Stimulated activated CD8-positive, alpha-beta memory T cell treated with anti-CD3 and anti-CD28 coated beads, Interleukin-15, amount 100 ng/mL, for 24 hours (primary cell): Measurements from ENCODE around the gene SLC12A7.

Source experiments
- DNase-seq: peaks from one replicate; pipeline ENCODE4 v3.0.0-alpha.2; 2020; ENCODE audit warnings: low read depth

Gene SLC12A7

DNA sequence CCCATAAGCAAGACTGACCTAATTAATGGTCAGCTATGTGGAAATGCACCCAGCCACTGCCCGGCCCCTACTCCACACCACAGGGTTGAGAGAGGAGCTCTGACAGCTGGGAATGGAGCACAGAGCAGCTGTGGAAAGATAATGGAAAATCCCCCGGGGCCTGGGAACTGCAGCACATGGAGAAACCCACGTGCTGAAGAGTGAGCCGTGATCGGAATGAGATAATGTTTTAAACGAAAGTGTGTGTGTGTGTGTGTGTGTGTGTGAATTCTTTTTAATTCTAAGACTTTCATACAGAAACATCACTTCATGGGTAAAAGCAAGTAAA, 13.1 kb upstream of the SLC12A7 start:
- no peak for DNase-seq

DNA sequence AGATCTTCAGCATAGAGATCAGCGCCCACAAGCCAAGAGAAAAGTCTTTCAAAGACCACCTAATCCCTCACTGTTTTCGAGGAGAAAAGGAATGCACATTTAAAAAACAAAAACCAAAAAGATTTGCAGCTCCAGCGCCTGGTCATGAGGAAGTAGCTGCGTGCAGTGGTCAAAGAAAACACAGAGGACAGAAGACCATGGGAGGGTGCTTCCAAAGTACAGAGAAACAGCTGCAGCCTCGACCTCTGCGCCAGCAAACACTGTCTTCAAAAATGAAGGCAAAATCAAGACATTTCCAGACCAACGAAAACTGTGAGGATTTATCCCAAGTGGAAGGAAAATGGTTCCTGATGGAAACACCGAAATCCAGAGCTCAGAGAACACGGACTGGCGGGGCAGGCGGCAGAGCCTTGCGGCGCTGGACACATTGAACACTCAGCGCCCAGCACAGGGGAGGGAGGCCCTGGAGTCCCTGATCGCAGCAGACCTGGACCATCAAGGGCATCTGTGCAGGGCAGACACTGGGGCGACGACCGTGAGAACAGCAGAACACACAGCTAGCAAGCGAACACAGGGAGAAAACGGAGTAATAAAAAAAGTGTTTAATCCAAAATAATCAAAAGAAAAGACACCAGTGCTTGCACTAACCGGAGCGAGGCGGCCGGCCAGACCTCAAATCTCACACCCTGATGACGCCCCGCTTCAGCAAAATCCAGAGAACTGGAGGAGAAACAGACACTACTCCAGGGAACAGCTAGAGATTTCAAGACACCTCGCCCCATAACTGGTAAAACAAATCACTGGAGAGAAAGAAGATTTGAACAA, 12.6 kb upstream of the SLC12A7 start:
- no peak for DNase-seq

DNA sequence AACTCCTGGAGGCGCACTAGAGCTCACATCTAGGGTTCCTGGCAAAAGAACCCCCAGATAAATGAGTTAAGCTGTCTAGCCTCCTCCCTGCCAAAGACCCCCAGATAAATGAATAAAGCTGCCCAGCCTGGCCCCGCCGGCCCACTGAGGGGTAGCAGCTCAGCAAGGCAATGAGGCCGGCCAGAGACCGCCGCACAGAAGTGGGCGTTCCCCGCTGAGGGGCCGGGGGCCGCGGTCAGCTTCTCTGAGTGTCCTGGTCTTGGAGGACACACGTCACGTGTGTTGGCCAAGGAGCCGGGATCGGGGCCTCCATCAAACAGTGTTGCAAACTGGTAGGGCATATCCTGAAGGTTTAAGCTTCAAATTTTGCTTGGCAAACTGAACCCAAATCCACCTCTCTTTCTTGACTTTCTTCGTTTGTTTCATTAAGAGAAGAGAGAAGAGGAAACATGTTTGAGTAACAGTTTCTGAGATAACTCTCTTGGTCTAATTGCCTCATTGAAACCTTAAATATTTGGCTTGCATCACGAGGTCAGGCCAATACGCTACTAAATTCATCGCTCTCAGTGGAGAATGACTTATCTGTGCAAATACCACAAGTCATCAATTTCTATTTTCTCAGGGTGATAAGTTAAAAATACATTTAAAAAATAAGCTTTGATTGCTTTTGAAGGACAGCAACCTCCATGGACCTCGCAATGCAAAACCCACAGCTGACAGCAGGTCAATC, 11.7 kb upstream of the SLC12A7 start:
- no peak for DNase-seq

DNA sequence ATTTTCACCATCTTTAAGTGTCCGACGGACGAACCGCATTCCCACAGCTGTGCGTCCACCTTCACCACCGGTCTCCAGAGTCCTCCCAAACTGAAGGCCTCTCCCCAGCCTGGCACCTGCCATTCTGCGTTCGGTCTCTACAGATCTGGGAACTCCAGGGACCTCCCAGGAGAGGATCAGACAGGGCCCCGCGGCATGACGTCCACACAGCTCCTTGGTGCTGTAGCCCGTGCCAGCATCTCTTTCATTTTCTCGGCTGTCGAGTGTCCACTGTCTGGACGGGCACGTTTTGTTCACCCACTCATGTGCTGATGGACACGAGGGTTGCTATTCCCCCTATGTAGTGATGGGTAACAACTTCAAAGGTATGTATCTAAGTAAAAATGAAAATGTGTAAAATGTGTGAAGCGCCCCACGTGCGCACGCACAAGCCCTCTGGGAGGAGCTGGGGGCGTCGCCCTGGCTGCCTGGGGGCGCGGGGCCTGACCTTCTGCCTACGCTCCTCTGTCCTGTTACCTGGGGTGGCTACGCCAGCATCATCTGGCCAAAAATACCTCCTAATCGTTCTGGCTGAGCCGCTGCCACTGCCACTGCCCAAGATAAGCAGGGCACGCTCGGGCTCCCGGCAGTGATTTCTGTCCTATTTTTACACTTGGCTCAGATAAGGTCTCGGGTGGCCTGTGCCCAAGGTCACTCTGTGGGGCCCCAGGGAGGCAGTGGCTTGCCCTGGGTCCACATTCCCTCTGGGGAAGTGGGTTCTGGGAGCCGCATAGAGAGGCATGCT, 10.8 kb upstream of the SLC12A7 start:
- no peak for DNase-seq

DNA sequence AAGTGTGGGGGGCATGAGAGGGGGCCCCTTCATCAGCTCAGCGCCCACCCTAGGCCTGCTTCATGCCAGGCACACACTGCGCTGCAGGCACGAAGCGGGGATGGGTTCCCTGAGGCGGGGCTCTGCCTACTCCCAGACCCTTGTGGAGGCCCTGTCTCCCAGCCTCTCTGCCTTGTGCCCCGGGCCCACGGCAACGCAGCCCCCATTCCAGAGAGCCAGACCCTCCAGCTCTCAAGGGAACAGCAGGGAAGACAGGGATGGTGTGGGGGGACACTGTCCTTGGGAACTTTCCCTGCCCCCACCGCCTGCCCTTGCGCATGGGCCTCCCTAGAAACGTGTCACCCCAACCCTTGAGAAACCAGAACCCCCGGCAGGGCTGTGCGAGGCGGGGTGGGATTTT, 10.0 kb upstream of the SLC12A7 start:
- no peak for DNase-seq

DNA sequence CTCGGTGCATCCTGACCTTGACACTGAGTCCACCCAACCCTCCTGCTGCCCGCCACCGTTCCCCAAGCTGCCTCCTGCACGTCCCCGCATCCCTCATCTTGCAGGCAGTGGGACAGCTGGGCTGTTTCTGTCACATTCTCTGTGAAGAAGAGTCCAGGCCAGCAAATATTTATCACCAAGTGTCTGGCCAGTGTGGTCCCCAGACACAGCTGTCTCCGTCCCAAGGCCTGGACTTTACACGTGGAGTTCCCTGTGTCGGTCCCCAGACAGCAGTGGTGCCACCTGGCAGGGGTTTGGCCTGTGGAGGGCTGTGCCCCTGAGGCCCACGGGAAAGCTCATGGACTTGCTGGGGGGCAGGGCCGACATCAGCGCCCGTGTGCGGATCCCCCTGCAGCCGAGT, 9.2 kb upstream of the SLC12A7 start:
- no peak for DNase-seq

DNA sequence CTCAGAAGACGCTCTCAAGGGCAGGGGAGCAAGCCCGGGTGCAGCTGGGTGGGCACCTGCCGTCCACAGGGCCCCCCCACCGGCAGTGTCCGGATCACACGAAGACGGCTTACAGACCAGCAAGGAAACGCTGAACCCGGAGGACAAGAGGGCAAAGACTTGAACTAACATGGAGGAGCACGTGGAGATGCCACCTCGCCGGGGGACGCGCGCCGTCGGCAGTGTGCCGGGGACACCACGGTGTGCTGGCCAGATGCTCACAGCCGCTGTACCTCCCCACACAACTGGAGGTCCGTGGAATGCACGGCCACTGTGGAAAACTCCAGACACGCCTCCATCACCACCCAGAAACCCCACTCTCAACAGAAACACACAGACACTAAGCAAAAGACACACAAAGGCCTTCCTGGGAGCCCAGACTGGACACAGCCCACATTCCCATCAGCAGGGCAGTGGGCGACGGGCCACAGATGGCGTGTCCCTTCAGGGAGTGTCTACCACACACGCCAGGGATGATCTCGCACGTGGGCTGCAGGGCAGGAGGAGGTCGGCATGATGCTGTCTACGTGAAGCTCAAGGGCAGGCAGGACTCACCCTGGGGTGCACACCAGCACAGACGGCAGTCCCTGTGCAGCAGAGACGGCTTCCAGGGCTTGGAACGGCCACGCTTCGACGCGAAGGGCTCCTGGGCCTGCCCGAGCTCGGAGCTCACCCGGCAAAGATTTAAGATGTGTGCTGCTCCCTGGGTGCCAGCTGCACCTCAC, 8.6 kb upstream of the SLC12A7 start:
- no peak for DNase-seq

DNA sequence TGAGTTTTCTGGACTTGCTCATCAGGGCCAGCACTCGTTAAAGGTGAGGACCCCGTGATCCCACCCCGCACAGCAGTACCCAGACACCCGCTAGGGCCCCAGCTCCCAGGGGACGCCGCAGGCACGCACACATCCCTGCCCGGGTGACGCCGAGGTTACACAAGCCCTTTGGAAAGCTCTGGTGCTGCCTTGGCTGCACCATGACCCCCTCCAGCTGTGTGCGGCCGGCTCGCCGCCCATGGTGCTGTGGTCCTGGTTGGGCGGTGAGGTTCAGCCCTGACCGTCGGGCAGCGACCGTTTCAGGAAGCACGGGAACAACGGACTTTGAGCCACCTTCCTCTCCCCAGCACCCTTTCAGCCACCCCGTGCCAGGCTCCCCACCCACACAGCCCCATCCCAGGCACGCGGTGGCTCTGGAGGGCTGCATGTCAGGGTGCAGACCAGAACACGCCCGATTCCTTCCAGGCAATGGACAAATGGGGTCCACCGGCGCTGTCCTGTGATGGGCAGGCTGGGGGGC, 7.5 kb upstream of the SLC12A7 start:
- DNase-seq = no peak

DNA sequence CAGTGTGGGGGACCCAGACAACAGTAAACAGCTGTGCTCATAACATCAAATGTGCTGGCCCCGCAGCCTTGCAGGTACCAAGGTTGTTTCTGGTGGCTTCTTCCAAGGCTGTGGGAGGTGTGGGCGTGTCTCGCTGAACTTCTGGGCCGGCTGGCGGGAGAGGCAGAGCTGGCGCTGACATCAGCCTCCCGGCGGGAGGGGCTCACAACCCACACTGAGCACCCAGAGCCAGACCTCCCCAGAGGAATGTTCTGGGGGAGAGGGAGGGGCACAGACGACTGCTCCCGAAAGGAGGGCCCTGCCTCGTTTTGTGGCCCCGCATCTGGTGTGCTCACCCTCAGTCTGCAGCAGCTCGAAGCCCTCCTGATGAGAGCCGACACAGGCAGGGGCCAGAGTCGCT, 6.9 kb upstream of the SLC12A7 start:
- DNase-seq = no peak

DNA sequence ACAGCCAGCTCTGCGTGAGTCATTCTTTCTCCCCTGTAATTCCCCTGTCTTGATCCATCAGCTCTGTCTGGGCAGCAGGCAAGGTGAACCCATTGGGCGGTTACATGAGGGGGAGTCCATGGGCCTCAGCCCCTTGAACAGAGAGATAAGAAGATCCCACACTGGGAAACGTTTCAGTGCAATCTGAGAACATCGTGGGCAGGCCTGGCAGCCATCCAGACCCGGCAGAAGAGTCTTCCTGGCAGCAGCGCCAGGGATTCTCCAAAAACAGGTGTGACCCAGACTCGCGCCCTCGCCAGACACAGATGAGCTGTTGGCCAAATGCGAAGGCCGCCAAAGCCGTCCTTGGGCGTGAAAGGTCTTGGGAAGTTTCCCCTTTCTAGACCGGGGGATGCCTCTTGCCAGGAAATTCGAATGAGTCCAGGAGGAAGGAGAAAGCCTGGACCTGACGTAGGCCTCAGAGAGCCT, 6.4 kb upstream of the SLC12A7 start:
- DNase-seq = no peak

DNA sequence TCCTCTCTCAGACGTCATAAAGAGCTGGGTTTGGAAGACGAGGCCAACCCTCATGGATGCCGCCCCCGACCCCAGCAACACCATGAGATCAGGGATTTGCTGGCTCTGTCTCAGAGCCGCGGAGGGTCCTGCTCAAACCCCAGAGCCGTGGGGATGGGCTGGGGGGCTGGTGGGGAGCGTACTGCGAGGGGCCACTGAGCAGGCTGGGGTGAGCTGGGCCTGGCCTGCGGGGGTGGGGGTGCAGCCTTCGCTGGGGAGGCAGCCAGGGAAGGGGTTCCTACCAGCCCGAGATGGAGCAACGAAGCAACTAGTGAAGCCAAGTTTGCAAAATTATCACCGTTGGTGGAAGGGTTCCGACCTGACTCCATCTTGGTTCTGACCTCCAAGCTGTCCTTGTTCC, 5.1 kb upstream of the SLC12A7 start:
- DNase-seq = no peak

DNA sequence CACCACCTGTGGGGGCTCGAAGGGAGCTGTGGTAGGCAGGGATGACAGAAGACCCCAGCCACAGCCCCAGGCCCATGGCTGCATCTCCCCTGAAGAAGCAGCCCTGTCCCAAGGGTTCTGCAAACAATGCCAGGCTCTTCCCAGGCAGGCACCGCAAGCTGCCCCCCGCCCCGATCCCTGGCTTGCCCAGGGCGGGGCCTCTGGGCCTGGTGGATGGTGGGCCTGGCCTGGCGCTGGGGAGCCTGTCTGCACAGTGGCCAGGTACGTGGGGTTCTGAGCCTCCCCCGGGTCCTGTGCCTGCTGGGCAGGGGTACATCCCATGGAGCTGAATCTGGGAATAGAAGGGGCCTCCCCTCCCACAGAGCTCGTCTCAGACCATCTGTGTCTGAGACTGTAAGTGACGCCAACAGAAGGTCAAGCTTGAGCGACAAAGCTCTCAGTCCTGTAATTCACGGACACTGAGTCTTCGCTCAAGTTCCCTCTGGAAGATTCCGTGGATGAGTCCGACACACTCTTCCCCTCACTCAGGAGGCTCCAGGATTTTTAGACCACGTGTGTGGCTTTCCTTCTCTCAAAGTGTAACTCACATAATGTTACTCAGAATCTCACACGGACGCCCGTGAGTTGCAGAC, 4.4 kb upstream of the SLC12A7 start:
- no peak for DNase-seq

DNA sequence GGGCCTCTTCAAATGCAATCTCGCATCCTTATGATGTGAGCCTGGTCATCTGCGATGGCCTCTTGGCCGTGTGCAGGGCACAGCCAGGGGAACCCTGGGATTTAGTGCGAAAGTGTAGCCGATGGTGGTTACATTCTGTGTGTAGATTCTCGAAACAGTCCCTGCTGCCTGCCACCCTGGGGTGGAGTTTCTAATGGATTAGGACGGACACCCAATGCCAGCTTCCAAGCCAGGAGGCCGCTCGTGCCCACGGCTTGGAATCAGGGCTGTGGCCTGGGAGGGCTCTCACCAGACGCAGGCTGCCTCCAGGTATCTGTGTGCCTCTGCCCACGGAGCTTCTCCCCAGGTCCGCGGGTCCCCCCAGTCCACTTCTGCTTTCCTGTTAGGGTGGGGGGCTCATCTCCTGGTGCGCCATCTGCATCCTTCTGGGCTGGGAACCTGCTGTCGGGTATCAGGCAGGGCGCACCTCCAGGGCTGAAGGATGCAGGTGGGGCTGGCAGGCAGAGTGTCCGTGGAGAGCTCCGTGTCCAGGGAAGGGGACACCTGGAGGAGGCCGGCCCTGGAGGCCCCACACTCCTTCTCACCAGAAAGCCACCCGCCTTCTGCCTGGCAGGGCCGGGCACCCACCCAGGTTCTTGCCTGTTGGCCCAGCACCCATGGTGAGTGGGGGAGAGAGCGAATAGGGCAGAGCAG, 3.4 kb upstream of the SLC12A7 start:
- no peak for DNase-seq

DNA sequence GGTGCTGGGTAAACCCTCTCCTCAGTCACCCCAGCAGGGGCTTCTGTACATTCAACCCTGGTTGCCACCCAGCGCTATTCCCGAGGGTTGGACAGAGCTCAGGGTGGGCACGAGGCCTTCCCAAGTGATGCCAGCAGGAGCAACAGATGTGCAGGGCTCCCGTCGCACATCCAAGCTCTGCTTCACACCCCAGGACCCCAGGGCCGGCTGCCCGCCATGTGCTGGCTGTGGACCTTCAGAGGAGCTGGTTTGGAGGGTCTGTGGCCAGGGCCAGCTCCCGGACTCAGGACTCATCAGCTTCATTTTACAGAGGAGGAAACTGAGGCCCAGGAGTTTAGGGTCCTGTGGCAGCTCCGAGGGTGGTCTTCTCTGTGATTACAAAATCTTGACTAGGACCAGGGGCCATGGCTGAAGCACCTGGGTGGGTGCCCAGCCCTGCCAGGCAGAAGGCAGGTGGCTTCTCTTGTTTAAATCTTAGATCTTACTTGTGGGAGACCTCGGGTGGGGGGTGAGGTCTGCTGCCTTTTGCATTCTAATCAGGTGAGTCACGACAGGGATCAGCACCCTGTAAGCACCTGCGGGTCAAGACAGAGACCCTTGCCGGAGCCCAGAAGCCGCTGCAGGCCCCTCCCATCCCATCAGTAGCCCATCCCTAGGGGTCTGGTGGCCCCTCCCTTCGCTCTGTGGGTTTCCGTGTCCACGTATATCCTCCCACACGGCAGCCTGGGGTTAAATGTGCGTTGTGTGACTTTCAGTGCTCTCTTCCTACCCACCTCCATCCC, 2.1 kb upstream of the SLC12A7 start:
- DNase-seq = no peak

DNA sequence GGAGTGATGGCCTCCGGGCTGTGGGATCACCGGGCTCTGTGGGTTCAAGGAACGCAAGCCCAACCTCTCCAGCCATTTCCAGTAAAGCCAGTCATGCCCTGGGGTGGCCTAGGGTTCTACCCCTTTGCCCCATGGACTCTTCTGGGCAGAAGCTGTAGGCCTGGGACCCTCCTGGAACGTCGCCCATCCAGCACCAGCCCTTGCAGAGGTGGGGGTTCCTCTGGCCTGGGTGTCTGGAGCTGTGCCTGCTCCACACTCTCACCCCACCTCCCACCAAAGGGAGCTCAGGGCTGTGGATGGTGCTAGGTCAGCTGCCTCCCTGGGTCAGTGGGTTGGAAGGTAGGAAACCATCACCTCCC, 1.4 kb upstream of the SLC12A7 start:
- no peak for DNase-seq

DNA sequence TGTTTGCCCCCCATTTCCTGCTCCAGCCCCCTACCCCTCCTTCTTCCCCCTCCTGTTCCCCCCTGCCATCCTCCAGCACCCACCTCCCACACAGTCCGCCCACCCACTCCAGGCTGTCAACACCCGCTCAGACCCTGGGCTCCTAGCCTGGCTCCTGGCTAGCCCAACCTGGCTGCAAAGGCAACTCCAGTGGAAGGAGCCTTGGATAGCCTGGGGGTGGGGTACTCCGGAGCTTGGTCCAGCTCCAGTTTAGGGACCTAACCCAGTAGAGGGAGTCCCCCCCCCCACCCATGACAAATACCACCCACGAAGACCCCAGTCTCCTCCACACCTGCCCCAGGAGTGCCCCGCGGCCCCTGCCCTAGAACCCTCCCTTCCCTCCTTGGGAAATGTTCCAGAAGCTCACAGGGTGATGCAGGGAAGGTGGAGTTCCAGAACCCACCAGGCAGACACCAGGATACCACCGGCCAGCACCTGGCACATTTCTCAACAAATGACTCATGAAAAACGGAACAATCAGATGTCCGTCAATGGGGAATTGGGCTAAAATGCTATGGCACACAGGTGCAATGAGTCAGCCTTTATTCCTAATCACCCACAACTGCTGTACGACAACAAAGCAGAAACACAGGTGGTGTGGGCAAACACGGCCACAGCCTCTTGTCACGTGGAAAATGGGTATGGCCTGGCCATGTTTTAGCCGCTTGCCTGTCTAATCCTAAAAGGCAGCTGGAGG, 901 bp upstream of the SLC12A7 start:
- DNase-seq = no peak

DNA sequence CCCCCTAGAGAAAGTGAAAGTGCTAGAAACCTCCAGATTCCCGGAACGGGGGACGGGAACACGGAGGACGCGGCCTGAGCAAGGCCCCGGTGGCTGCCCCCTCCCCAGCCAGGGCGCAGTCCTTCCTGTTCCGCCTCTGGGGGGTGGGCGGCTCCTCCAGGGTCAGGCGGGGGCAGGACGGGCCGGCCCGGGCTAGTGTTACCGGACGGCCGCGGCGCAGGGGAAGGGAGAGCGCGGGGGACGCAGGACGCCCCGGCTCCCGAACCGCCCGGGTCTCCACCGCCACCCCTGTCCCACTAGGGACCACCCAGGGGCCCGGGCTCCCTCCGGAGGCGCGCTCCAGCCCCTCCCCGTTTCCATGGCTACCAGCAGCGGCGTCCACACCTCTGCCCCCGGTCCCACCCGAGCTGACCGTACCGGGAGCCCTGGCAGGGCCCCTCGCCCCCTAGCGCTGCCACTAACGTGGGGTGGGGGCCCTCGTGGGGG, 579 bp downstream of the SLC12A7 start:
- DNase-seq = no peak

DNA sequence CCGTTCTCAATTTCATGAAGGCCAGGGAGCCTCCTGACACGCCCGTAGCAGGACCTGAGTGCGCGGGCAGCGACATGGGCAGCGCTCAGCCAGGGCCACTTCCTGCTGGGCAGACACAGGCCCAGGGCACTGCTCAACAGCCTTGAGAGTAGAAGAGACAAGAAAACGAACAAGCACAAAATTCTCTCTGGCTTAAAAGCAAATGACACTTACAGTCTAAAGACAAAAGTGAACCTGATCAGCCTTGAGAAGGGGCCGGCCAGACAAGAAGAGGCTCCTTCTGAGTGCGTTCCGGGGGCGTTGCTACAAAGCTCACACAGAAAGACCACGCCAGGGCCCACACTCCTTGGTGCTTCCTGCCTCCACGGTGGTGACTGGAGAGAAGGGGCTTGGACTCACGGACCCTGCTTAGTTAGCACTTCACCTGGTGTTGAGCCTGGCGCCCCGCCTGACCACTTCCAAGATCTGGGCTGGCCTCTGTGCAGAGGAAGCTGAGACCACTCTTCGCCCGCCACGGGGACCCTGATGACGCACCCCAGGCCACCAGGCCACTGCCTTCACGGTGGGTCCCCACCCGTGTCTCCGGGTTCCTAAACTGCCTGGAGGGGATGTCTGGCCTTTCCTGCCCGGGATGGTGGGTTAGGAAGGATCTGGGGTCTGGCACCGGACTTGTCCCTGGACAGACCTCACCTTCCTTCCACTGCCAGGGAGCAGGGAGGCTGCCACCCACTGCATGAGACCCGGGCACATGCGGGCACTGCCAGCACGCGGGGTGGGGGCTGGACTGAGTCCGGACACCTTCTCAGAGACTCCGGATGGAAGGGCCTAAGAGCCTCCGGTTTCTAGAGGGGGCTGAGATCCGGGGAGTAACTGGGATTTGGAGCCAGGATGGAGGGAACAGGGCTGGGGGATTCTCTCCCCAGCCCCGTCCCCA, 1.3 kb downstream of the SLC12A7 start:
- DNase-seq = no peak
